ENCODE measurements around the gene MATR3. TPM values are rescaled to one million over a fixed set of nuclear protein-coding genes. Genes with fewer than 3 reads are reported as not detected.
"Not testable (repeated sequence)": the region's sequence is repeated elsewhere in the genome, so short reads cannot be mapped to it uniquely, and the experiment has no call there.

Gene MATR3
- total RNA-seq, 6 donors from 2014 or later: 125 to 264 (median 158) TPM

DNA sequence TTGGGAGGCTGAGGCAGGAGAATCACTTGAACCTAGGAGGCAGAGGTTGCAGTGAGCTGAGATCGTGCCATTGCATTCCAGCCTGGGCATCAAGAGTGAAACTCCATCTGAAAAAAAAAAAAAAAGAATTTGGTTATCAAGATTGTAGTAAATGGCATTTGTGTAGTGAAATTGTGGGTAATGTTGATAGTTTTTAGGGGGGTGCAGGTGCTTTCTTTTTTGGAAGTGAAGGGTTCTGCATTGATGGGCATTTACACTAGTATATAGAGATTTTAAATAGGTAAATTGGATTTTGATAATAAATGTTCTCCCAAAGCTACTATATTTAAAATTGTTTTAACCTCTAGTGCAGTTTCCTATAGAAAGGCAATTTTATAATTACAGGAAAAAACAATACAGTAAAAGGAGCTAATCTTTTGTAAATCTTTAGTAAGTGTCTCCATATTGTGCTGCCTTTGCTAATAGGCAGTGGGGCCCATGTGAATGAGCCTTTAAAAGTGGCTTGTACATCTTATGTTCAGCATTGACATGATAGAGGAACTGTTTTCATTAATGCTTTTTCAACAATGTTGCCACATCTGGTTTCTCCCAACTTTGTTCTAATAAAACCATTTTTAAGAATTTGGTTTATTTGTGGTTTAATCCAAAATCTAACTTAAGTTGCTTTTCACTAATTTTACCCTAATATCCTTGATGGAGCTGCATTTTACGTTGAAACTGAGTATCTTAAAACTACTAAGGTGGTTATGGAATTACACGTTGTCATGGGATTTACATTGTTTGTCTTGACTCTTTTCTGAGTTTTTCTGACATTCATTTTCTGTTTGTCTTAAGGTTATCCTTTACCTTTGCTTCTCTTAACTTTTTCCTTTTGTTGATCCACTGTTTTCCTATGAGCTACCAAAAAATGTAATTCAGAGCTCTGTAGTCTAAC is 11.1 kb downstream of the MATR3 start:
- peaks cover 66 to 90% (median 76%) of the 10 kb centered on the region in 4 donors for H3K4me1 ChIP-seq
- H3K4me3 ChIP-seq: no peak overlapping the region
- WGBS, 2 donors: 33 to 41% methylated on average over 3 of the region's 3 CpGs
- H3K36me3 ChIP-seq: no peaks in the 10 kb centered on the region
- no peak overlapping the region for H3K27ac ChIP-seq
- TF ChIP-seq EP300 (IDR thresholded peaks at IDR 0.05): no peak
- TF ChIP-seq, protein P1, sequence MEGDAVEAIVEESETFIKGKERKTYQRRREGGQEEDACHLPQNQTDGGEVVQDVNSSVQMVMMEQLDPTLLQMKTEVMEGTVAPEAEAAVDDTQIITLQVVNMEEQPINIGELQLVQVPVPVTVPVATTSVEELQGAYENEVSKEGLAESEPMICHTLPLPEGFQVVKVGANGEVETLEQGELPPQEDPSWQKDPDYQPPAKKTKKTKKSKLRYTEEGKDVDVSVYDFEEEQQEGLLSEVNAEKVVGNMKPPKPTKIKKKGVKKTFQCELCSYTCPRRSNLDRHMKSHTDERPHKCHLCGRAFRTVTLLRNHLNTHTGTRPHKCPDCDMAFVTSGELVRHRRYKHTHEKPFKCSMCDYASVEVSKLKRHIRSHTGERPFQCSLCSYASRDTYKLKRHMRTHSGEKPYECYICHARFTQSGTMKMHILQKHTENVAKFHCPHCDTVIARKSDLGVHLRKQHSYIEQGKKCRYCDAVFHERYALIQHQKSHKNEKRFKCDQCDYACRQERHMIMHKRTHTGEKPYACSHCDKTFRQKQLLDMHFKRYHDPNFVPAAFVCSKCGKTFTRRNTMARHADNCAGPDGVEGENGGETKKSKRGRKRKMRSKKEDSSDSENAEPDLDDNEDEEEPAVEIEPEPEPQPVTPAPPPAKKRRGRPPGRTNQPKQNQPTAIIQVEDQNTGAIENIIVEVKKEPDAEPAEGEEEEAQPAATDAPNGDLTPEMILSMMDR (IDR thresholded peaks at IDR 0.05): no peak
- no peak for TF ChIP-seq POLR2A (IDR thresholded peaks at IDR 0.05)
- TF ChIP-seq POLR2AphosphoS5 (IDR thresholded peaks at IDR 0.05): no peak
- ATAC-seq (ENCODE audit: low FRiP score in 2 of 2) (no peak), DNase-seq (no peak)
- no peaks in the 10 kb centered on the region for H3K9me3 ChIP-seq
- no peaks in the 10 kb centered on the region for H3K27me3 ChIP-seq

DNA sequence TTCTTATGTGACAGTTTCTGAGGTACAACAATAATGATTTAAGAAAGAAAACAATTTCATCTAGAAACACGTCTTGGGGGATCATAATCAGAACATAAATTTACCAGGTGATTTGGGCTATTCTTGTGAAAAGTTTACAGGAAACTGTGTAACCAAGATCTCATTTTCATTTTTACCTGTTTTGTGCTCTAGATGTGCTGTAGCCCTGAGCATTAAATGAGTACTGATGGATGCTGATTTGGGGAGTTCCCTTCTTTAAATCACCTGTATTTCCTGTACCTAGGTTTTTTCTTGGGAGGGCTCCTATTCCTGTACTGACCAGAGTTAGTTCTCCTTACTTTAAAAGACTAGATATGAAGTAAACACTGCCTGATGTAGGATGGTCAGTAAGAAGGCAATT is 12.7 kb downstream of the MATR3 start:
- TF ChIP-seq POLR2A (IDR thresholded peaks at IDR 0.05) (no peak), EP300 (IDR thresholded peaks at IDR 0.05) (no peak), POLR2AphosphoS5 (IDR thresholded peaks at IDR 0.05) (no peak)
- TF ChIP-seq, protein P1 (IDR thresholded peaks at IDR 0.05): no peak
- no peak overlapping the region for H3K27ac ChIP-seq
- DNase-seq: no peak
- WGBS, 2 donors: 24 to 34% methylated on average over 1 of the region's 1 CpG
- peaks cover 57 to 86% (median 75%) of the 10 kb centered on the region in 4 donors for H3K4me1 ChIP-seq
- ATAC-seq (ENCODE audit: low FRiP score in 2 of 2): no peak
- no peaks in the 10 kb centered on the region for H3K27me3 ChIP-seq
- no peaks in the 10 kb centered on the region for H3K36me3 ChIP-seq
- H3K9me3 ChIP-seq: no peaks in the 10 kb centered on the region
- H3K4me3 ChIP-seq: no peak overlapping the region

DNA sequence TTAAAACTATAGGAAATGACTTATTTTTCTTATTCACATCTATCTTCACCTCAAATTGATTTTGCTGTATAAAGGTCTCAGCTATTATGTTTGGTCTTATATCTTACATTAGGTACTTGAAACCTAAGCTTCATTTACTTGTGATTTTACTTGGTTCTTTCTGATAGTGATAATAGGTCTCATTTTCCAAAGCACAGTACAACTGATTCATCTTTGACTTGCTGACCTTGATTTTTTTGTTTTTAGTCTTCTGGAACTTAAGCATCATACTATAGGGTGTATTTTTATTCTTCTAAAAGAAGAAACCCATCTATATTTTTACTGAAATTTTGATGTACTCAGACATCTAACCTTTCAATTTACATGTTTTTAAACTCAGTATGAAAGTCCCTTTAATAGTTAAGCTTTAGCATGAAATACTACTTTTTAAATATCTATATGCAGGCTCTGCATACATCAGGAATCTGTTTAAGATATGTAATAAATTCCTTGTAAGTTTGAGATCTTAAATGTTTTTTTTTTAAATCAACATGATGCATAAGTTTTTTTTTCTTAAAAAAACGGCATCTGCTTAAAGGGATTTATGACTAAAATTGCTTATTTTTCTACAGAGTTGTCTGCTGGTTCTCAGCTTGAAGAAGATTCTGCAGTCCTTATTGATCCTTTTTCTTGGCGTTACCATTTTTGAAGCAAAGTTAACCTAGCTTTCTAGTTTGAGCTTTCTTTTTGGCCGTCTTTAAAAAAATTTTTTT is 13.3 kb downstream of the MATR3 start:
- WGBS, 2 donors: 73% methylated on average over 3 of the region's 3 CpGs
- no peak for TF ChIP-seq POLR2AphosphoS5 (IDR thresholded peaks at IDR 0.05)
- no peak for TF ChIP-seq POLR2A (IDR thresholded peaks at IDR 0.05)
- no peak for TF ChIP-seq EP300 (IDR thresholded peaks at IDR 0.05)
- TF ChIP-seq, protein P1 (IDR thresholded peaks at IDR 0.05): no peak
- no peak for DNase-seq
- Histone ChIP-seq H3K9me3 (no peaks in the 10 kb centered on the region), H3K4me3 (no peak overlapping the region), H3K4me1 (peaks cover 56 to 80% (median 72%) of the 10 kb centered on the region in 4 donors), H3K36me3 (no peaks in the 10 kb centered on the region), H3K27me3 (no peaks in the 10 kb centered on the region), H3K27ac (no peak overlapping the region)
- ATAC-seq (ENCODE audit: low FRiP score in 2 of 2): no peak

DNA sequence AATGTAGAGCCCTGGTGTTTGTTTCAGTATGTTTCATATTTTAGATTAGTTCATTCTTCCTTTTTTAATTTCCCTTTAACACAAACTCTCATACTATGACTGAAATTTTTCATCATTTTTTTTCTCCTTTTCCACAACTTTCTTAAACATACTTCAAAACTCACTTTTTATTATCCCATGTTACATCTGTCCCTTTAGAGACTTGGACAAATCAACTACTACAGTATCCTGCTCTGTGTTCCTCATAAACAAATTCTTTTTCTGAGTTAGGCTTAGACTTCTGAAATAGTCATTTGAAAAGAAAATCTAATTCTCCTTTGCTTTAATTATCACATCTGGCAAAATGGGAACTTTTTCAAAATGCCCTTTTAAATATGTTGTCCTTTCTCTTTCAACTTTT is 15.3 kb downstream of the MATR3 start:
- DNase-seq (no peak), ATAC-seq (ENCODE audit: low FRiP score in 2 of 2) (no peak)
- Histone ChIP-seq H3K27me3 (no peaks in the 10 kb centered on the region), H3K4me3 (no peak overlapping the region), H3K27ac (no peak overlapping the region), H3K36me3 (no peaks in the 10 kb centered on the region), H3K4me1 (peaks cover 40 to 72% (median 62%) of the 10 kb centered on the region in 4 donors), H3K9me3 (no peaks in the 10 kb centered on the region)
- no peak for TF ChIP-seq POLR2AphosphoS5 (IDR thresholded peaks at IDR 0.05)
- TF ChIP-seq, protein P1 (IDR thresholded peaks at IDR 0.05): no peak
- TF ChIP-seq POLR2A (IDR thresholded peaks at IDR 0.05): no peak
- TF ChIP-seq EP300 (IDR thresholded peaks at IDR 0.05): no peak

DNA sequence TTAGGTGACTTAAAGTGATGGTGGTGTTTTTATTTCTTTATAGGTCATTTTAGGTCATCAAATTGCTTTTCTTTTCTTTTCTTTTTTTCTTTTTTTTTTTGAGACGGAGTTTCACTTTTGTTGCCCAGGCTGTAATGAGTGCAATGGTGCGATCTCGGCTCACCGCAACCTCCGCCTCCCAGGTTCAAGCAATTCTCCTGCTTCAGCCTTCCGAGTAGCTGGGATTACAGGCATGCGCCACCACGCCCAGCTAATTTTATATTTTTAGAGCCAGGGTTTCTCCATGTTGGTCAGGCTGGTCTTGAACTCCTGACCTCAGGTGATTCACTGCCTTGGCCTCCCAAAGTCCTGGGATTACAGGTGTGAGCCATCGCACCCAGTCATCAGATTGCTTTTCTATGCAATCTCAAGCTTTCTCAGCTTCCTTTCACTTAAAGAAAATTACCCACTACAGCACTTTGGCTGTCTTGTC is 17.2 kb downstream of the MATR3 start:
- DNase-seq; H3K27me3 ChIP-seq; H3K9me3 ChIP-seq; H3K4me3 ChIP-seq; ATAC-seq (ENCODE audit: low FRiP score in 2 of 2); H3K27ac ChIP-seq: not testable (repeated sequence)
- peaks cover 0 to 12% (median 0%) of the 10 kb centered on the region in 4 donors for H3K36me3 ChIP-seq
- H3K4me1 ChIP-seq: peaks cover 28 to 68% (median 52%) of the 10 kb centered on the region in 4 donors
- 92 to 93% methylated on average over 9 of the region's 9 CpGs for WGBS, 2 donors
